ENCODE results near the gene GRID2.

- TF ChIP-seq POLR2A (IDR thresholded peaks at IDR 0.05) (no peak), CTCF (IDR thresholded peaks at IDR 0.05) (no peak)
Measured at GRCh38 chr4:92483341-92483740, 179.6 kb downstream of the GRID2 start.
